GM15510 (cell line): ENCODE measurements around the gene BRINP2.

Experiments used
- POLR2A ChIP-seq: IDR thresholded peaks from 3 replicates; pipeline ENCODE4 v1.6.1; 2011; ENCODE audit warnings: borderline replicate concordance; ENCODE audit not compliant: insufficient read length; ENCODE audit errors: extremely low read depth

Gene BRINP2

DNA sequence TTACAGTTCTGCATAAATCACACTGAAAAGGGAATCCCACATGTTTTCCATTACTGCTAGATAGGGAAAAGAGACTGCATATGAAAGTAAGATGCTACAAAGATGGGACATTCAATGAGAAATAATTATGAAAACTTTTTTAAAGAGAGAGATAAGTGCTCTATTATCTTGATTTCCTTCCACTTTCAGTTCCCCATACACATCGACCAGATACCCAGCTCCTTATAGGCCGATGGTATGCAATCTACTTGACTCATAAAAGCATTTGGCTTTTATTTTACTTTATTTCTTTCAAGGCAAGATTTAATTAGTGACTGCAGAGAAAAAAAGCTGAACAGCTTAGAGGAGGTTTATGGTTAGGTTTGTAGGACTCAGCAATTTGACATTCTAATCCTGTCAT is 13.1 kb downstream of the BRINP2 start:
- TF ChIP-seq POLR2A: no peak

DNA sequence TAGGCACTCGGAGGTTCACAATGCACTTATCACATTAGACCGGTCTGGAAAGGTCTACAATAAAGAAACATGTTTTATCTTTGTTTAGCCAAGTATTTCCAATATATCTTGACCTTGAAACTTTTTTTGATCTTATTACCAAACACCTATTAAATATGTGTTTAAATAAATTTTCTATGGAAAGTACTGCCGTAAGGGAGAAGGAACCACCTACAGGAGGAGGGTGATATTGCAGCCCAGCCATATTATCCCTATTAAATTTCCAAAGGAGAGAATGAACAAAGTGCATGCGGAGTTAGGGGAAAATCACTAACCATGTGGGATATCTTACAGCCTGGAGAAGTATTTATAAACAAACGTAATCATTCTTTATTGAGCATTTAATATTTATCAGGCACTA is 14.5 kb downstream of the BRINP2 start:
- TF ChIP-seq POLR2A: no peak

DNA sequence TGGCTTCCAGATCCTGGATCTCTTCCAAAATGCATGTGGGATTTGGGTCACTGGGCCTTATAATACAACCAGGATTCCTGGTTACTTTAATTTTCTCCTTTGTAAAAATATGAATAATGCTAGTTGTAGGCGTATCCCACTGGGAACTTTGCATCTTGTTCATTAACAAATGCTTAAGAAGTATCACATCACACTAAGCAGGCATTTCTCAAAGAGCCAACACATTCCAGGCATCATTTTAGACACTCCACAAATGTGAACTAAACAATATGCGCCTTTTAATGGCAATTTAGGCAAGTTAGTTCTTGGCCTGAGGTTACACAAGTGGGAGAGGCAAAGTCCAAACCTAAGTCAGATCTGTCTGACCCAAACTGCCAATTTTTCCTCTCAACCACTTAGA is 15.9 kb downstream of the BRINP2 start:
- TF ChIP-seq POLR2A: no peak

DNA sequence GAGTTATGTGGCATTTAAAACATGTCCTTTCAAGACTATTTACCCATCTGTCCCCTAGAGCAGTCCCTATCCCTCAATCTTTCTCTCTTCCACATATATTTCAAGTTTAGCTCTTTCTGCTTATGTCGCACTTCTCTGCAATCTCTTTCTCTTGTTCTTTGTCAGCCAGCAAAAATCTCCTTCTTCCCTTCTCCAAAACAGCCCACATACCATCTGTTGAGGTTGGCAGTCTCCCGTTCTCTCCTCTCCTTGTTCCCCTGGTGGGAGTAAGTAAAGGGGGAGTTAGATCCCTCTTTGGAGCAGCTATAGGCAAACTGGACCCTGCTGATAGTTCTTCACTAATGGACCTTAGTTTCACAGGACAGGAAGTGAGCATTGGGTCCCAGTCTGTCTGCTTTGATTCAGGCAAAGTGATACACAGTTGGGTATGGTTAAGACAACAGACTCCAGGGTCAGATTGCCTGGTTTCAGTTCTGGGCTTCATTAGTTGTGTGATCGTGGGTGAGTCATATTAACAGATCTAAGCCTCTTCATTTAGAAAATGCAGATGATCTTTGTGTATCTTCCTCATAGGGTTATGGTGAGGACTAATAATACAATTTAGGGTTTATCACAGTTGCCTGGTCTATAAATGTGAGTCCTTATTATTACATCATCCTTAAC is 19.7 kb downstream of the BRINP2 start:
- no peak for TF ChIP-seq POLR2A

DNA sequence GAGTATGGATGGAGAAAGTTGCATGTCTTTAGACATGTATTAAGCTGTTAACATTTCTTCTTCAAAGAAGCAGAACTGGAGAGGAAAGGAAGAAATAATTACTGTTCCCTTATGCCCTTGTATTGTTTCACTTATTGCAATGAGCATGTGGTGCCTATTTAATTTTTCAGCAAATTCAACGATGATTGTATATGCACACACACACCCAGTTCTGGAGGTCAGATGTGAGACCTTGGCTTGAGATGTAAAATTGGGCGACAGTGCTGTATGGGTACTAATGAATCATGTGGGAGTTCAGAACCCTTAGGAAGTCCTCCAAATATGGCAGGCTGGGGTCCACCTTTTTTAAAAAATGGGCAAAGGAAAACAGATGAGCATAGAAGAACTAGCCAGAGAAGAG is 27.5 kb downstream of the BRINP2 start:
- no peak for TF ChIP-seq POLR2A

DNA sequence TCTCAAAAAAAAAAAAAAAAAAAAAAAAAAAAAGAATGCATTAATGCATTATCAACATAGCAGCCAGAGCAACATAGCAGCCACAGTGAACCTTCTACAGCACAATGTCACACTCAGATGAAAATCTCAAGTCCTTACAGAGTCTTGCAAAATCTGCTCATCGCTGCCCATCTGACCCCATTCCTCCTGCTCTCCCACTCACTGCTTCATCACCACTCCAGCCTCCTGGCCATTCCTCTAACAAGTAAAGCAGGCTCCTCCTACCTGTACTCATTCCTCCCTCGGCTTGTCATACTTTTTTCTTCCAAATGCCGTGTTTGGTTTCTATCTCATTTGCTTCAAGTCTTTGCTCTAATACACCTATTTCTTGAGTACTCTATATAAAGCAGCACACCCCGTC is 29.5 kb downstream of the BRINP2 start:
- TF ChIP-seq POLR2A: no peak

DNA sequence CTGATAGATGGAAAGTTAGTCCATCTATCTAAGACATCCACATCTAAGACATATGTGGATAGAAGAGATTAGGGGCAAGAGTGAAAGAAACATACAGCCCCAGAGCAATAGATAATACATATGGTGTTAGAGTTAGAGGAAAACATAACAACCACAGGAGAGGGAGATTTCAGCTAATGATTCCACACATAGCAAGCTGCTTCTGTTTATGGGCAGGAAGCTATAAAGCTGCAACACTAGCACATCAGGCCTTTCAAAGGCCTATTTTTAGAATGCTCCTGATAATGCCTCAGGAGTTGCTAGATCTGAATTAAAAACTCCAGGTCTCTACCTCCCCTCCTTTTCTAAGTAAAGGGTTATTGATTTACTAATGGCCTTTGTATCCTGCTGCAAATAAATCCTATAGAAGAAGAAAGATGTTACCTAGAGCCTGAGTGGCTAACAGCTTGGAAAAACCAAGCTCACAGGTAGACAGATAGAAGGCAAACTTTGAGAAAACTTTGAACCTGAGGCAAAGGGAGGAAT is 36.1 kb downstream of the BRINP2 start:
- no peak for TF ChIP-seq POLR2A

DNA sequence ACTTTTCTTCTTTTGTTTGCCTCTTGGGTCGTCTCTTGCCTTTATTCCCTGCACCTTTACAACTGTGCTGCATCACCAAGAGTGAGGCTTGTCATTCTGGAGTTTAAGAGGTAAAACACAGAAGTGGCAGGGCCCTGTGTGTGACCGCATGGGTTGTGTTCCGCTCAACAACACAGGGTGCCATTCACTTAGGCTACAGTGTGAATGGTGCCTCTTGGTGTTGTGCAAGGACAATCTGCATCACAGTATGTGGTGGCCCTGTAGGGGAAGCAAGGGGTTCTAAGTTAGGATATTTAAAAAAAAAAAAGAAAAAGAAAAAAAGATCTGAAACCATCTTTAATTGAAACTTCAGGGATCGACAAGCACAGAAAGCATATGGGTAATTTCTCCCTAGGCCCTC is 38.2 kb downstream of the BRINP2 start:
- no peak for TF ChIP-seq POLR2A

DNA sequence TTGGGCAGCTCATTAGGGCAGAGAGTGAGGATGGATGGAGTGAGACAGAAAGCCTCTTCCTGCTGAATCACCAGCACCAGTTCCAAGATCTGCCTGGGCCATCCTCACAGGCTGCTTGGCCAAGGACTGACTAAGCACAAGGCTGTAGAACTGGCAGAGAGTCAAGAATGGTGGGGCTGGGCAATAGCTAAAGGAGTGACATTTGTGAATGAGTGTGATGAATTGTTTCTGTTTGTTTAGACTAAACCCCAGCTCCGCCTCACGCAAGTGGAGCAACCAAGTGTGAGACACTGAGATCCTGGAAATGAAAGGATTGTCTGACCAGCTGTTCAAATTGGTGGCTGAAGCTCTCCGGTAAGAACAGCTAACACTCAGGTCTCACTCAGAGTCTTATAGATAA is 38.6 kb downstream of the BRINP2 start:
- TF ChIP-seq POLR2A: no peak

DNA sequence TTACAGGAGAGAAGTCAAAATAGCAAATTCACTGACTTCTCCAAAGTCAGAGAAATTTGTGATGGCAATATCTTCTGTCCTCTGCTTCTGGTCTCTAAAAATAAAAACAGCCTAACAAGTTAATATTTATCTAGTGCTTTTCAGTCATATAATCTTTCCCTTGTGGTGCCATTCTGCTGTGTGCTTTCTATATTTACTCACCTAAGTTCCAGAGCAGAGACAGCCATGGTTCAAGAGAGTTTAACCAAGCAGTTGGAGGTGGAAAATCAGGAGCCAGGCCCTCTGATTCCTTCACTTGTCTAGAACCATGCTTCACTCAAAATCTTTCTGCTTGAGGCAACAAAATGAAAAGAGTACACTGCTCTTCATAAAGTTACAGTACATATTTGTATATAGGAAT is 39.3 kb downstream of the BRINP2 start:
- TF ChIP-seq POLR2A: no peak

DNA sequence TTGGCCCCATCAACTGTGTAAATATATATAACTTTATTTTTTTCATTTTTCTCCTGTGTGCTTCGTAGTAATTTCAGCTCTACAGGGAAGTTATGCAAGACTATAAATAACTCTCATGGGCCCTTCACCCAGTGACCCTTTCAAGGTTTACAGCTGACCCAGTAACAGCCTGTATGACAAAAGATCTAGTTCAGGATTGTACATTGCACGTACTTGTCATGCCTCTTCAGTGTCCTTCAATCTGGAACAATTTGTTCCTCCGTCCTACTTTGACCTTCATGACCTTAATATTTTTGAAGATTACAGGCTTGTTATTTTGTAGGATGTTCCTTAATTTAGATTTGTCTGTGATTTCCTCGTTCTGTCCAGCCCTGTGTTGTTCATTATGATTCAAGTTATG is 40.5 kb downstream of the BRINP2 start:
- TF ChIP-seq POLR2A: no peak

DNA sequence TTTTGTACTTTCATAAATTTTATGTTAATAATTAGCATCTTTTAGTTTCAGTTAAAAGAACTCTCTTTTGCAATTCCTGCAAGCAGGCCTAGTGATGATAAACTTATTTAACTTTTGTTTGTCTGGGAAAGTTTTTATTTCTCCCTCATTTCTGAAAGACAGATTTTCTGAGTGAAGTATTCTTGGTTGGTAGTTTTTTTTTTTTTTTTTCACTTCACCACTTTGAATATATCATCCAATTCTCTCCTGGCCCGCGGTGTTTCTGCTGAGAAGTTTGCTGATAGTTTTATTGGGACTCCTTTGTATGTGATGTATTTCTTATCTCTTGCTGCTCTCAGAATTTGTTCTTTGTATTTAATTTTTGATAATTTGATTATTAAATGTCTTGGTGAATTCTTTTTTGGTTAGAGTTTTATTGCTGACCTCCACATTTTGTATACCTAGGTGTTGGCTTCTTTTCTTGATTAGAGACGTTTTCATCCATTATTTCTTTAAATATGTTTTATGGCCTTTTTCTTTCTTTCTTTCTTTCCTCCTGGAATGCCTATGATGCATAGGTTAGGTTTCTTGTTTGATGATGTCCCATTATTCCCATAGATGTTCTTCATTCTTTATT is 45.9 kb downstream of the BRINP2 start:
- TF ChIP-seq POLR2A: no peak

DNA sequence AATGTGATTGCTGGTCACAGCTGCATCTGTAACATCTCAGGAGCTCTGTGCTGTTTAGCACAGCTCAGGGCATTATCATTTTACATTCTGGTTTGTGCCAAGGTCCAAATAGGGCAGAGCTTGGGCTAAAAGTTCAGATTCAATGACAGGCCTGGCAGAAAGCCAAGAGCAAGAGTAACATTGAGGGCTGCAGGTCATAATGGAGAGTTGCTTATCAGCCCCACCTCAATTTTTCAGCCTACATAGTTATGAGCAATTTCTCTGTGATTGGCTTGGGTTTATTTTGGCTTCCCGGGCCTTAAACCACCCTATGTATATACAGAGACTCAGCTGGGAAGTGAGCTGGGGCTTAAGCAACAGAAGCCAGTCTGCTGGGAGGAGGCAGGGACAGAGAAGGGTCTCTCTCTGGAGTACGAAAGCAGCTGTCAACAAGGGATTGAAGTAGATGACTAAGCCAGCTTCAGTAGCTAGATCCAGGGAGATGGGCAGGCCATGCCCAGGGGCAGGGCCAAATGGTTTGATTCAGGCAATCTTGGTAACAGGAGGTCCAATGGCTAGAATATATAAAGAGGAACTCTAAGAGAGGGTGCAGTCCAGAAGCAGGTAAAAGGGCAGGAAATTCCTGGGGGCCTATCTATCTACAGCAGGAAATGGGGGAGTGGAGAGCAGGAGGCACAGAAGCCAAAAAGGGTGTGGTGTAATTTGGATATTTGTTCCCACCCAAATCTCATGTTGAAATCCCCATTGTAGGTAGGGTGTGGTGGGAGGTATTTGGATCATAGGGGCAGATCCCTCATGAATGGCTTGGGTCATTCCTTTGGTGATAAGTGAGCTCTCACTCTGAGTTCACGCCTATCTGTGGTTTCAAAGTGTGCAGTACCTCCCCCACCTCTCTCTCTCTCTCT is 49.0 kb downstream of the BRINP2 start:
- TF ChIP-seq POLR2A: no peak

DNA sequence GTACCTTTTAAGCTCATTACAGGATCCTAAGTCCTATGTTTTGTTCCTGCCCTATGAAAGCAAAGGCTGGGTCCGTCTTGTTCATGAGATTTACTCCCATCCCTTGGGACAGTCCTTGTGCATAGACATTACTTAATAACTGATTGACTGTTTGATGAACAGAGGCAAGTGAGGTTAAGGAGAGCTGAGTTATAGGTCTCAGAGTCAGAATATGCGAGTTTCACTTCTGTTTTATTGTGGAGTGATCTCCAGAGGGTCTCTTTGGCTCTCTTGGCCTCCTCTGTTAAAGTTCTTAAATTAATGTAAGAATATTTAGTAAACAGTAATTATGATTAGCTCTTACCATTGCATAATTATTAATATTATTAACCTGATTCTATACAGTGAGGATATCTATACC is 52.6 kb downstream of the BRINP2 start:
- TF ChIP-seq POLR2A: no peak

DNA sequence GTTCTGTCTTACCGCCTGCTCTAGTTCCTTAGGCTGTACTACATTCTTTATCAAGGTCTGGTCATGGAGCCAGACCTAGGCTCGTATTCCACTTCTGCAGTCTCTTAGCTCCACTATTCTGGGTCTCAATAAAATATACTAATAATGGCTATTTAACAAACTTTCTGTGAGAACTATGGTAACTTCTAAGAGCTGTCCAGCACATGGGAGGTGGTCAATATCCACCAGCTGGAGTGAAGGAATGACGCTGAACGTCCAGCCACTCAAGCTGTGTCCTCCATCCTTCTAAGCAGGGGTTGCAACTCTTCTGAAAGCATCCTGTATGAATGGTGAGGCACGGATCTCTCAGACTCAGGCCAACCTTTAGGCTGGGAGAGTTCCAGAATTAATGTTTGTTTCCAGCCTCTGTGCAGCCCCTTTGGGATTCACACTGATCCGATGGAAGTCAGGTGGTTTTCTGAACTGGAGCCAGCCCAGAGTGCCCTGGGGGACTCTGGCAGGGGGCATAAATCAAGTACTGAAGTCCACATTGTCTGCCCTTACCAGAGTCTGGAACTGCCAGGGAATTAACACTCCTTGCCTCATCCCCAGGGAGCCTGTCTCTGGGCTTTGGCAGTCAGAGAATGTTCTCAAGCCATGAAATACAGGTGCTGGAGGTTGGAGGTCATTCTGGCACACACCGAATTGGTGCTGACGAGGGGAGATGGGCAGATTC is 57.4 kb downstream of the BRINP2 start:
- TF ChIP-seq POLR2A: no peak

DNA sequence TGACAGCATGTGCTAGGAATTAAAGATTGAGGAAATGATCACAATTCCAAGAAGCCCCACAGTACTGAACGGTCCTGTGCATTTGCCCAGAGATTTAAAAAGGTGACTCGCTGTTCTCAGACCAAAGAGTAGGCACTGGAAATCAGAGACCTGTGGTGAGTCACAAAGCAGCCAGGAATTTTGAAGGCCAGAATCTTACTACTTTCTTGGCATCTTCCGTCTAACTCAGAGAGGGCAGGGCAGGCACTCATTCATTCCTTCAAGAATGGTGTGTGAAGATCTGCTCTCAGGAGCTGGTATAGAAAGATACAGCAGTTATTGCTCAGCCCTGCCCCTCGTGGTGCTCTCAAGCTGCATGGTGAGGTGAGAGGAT is 57.9 kb downstream of the BRINP2 start:
- no peak for TF ChIP-seq POLR2A

DNA sequence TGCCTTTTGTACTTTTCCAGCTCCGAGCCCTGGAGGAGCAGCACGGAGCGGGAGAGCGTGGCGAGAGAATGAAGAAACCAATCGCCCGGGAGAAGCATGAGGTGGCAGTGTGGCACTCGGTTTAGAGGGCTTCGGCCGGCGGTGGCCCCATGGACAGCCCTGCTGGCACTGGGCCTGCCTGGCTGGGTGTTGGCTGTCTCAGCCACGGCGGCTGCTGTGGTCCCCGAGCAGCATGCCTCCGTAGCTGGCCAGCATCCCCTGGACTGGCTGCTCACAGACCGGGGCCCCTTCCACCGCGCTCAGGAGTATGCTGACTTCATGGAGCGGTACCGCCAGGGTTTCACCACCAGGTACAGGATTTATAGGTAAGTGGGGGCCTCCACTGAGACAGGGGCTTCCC is 59.0 kb downstream of the BRINP2 start:
- no peak for TF ChIP-seq POLR2A
